Measurements from ENCODE around the gene BAZ1B. TPM values are rescaled to one million over a fixed set of nuclear protein-coding genes. Genes with fewer than 3 reads are reported as not detected.

BAZ1B gene
- total RNA-seq, 2 experiments from 2014 or later, result 77.8 to 117 TPM

- POLR2A ChIA-PET, result interaction anchor here (0.7 kb wide), 1 partner anchor 245 kb away, joined by 3 read pairs; no protein-coding TSS in a partner anchor
- TF ChIP-seq EZH2phosphoT487 (IDR thresholded peaks at IDR 0.05; ENCODE audit: borderline replicate concordance, low read depth, low read length) (no peak), CTCF (conservative IDR thresholded peaks at IDR 0.05; ENCODE audit: low read length) (peak; percentile 100)
- Histone ChIP-seq H3K27ac (ENCODE audit: low read depth, low read length, poor library complexity, severe bottlenecking) (no peak overlapping the region), H3K4me2 (ENCODE audit: low read length) (no peak overlapping the region), H3K9me3 (ENCODE audit: low read length) (no peaks in the 10 kb centered on the region), H3K4me3 (ENCODE audit: low read depth, low read length, poor library complexity, severe bottlenecking) (no peak overlapping the region), H3K4me1 (ENCODE audit: insufficient read depth, low read length, poor library complexity, severe bottlenecking) (no peaks in the 10 kb centered on the region), H4K20me1 (ENCODE audit: insufficient read depth, low read length) (0 out of 2 replicates have a peak, but pooled peaks cover 5% of the 10 kb centered on the region), H3K79me2 (ENCODE audit: insufficient read depth, low read depth, low read length) (no peaks in the 10 kb centered on the region; the same call in 1 of the 2 replicates), H2AFZ (ENCODE audit: low read length) (no peak overlapping the region), H3K36me3 (ENCODE audit: insufficient read depth, low read length) (peaks cover 98% of the 10 kb centered on the region), H3K9me2 (ENCODE audit: insufficient read depth, low read length) (no peaks in the 10 kb centered on the region)
- DNase-seq (ENCODE audit: low spot score), result peak; percentile 62
- no TSS peak for BruUV-seq (replicated peaks)
- CTCF ChIA-PET (ENCODE audit: unreplicated experiment), result no interaction called here
- intact Hi-C loops (cut with micrococcal nuclease; ENCODE audit: unreplicated experiment), result loop anchor here (10.0 kb wide), 1 partner anchor 273 kb away; no protein-coding TSS in a partner anchor
Measured at GRCh38 chr7:73451780-73452398, 70.2 kb downstream of the BAZ1B start.

GRCh38 chr7:73449422-73449821, 72.7 kb downstream of the BAZ1B start:
- Histone ChIP-seq H3K9me2 (ENCODE audit: insufficient read depth, low read length) (no peaks in the 10 kb centered on the region), H2AFZ (ENCODE audit: low read length) (no peak overlapping the region), H3K9me3 (ENCODE audit: low read length) (no peaks in the 10 kb centered on the region), H3K36me3 (ENCODE audit: insufficient read depth, low read length) (peaks cover 98% of the 10 kb centered on the region), H3K4me1 (ENCODE audit: insufficient read depth, low read length, poor library complexity, severe bottlenecking) (no peaks in the 10 kb centered on the region), H3K4me2 (ENCODE audit: low read length) (no peak overlapping the region), H3K27ac (ENCODE audit: low read depth, low read length, poor library complexity, severe bottlenecking) (no peak overlapping the region), H3K4me3 (ENCODE audit: low read depth, low read length, poor library complexity, severe bottlenecking) (no peak overlapping the region), H4K20me1 (ENCODE audit: insufficient read depth, low read length) (0 out of 2 replicates have a peak, but pooled peaks cover 5% of the 10 kb centered on the region), H3K79me2 (ENCODE audit: insufficient read depth, low read depth, low read length) (no peaks in the 10 kb centered on the region)
- ChIA-PET CTCF (ENCODE audit: unreplicated experiment) (no interaction called here), POLR2A (no interaction called here)
- DNase-seq (ENCODE audit: low spot score), result no peak
- no peak for TF ChIP-seq CTCF (conservative IDR thresholded peaks at IDR 0.05; ENCODE audit: low read length)
- no peak for TF ChIP-seq EZH2phosphoT487 (IDR thresholded peaks at IDR 0.05; ENCODE audit: borderline replicate concordance, low read depth, low read length)
- BruUV-seq (replicated peaks), result no TSS peak
- intact Hi-C loops (cut with micrococcal nuclease; ENCODE audit: unreplicated experiment), result no loop called here

GRCh38 chr7:73448609-73449008, 73.5 kb downstream of the BAZ1B start:
- no peaks in the 10 kb centered on the region for H3K4me1 ChIP-seq (ENCODE audit: insufficient read depth, low read length, poor library complexity, severe bottlenecking)
- peaks cover 99% of the 10 kb centered on the region for H3K36me3 ChIP-seq (ENCODE audit: insufficient read depth, low read length)
- no peak overlapping the region for H3K4me3 ChIP-seq (ENCODE audit: low read depth, low read length, poor library complexity, severe bottlenecking)
- H3K4me2 ChIP-seq (ENCODE audit: low read length), result no peak overlapping the region
- no peaks in the 10 kb centered on the region for H3K9me2 ChIP-seq (ENCODE audit: insufficient read depth, low read length)
- H2AFZ ChIP-seq (ENCODE audit: low read length), result no peak overlapping the region
- POLR2A ChIA-PET, result interaction anchor here (0.6 kb wide), 1 partner anchor 700 kb away, joined by 4 read pairs; no protein-coding TSS in a partner anchor
- CTCF ChIA-PET (ENCODE audit: unreplicated experiment), result no interaction called here
- no TSS peak for BruUV-seq (replicated peaks)
- 0 out of 2 replicates have a peak, but pooled peaks cover 5% of the 10 kb centered on the region for H4K20me1 ChIP-seq (ENCODE audit: insufficient read depth, low read length)
- intact Hi-C loops (cut with micrococcal nuclease; ENCODE audit: unreplicated experiment), result no loop called here
- DNase-seq (ENCODE audit: low spot score), result no peak
- no peaks in the 10 kb centered on the region for H3K9me3 ChIP-seq (ENCODE audit: low read length)
- TF ChIP-seq CTCF (conservative IDR thresholded peaks at IDR 0.05; ENCODE audit: low read length) (no peak), EZH2phosphoT487 (IDR thresholded peaks at IDR 0.05; ENCODE audit: borderline replicate concordance, low read depth, low read length) (no peak)
- H3K27ac ChIP-seq (ENCODE audit: low read depth, low read length, poor library complexity, severe bottlenecking), result no peak overlapping the region
- H3K79me2 ChIP-seq (ENCODE audit: insufficient read depth, low read depth, low read length), result no peaks in the 10 kb centered on the region

Data from OCI-LY7 (cell line).